HG02885 (cell line): ENCODE results near the gene PGC.

Experiments
- ATAC-seq: cut with Tn5 transposase; IDR thresholded peaks from one replicate; pipeline ENCODE4 v1.9.1; 2021; ENCODE audit warnings: mild to moderate bottlenecking; ENCODE audit not compliant: unreplicated experiment, poor library complexity

PGC gene

DNA sequence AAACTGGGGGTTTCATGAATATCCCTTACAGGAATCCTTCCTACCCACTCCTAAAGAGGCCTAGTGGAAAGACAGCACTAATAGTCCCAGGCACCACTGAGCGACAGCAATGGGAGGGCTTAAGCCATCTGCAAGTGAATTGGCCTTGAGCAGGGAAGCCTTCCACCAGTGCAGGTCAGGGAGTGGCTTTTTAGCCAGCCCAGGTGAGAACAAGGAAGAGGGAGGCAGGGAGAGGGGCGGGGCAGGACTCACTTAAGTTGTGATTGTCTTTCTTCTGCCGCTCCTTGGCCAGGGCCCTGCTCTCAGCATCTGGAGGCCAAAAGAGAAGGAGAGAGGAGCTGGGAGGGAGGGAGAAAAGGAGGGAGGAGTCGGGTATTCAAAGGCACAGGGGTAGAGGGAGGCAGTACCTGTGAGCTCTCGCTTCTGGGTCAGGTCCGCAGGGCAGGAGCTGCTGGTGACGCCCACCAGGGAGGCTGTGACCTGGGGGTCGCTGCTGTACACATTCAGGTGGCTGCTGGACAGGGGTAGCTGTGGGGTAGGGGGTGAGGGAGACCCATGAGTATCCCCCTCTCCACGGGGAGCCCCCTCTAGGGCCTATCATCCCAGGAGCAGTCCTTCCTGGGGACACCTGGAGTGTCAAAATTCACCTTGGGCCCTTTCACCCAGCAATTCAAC lies 59.6 kb downstream of the PGC start:
- ATAC-seq = no peak
